ENCODE data around the gene ATP2B2.

ATP2B2 gene

GRCh38 chr3:10334459-10334858, 170.9 kb downstream of the ATP2B2 start:
- CTCF ChIA-PET = interaction anchor here (0.6 to 1.1 kb wide), 2 partner anchors 12 to 408 kb away, joined by 3 read pairs; no protein-coding TSS in a partner anchor
- H3K27ac ChIP-seq (ENCODE audit: extremely low read depth, low read depth, low read length) = no peak overlapping the region
- H3K36me3 ChIP-seq (ENCODE audit: control insufficient read depth in 2 of 2, insufficient read depth in 1 of 2, low read length in 2 of 2) = no peaks in the 10 kb centered on the region
- no peak overlapping the region for H3K4me3 ChIP-seq (ENCODE audit: low read depth, low read length)
- POLR2A ChIA-PET = no interaction called here
- no peaks in the 10 kb centered on the region for H3K9me3 ChIP-seq (ENCODE audit: control insufficient read depth, insufficient read depth, low read depth, low read length)
- no peaks in the 10 kb centered on the region for H3K4me1 ChIP-seq (ENCODE audit: control insufficient read depth, insufficient read depth, low read length)
- TF ChIP-seq ZIC2 (tag by site-specific recombination; IDR thresholded peaks at IDR 0.05) = peak; percentile 58
- no peak for TF ChIP-seq ZNF544 (tag by site-specific recombination; IDR thresholded peaks at IDR 0.05)
- TF ChIP-seq GLIS1 (tag by site-specific recombination; IDR thresholded peaks at IDR 0.05) = peak; percentile 42

- Histone ChIP-seq H3K4me1 (ENCODE audit: control insufficient read depth, insufficient read depth, low read length) (no peaks in the 10 kb centered on the region), H3K27ac (ENCODE audit: extremely low read depth, low read depth, low read length) (no peak overlapping the region), H3K9me3 (ENCODE audit: control insufficient read depth, insufficient read depth, low read depth, low read length) (no peaks in the 10 kb centered on the region), H3K36me3 (ENCODE audit: control insufficient read depth in 2 of 2, insufficient read depth in 1 of 2, low read length in 2 of 2) (no peaks in the 10 kb centered on the region), H3K4me3 (ENCODE audit: low read depth, low read length) (no peak overlapping the region)
- POLR2A ChIA-PET = no interaction called here
- no peak for TF ChIP-seq ZNF354C (tag by site-specific recombination; IDR thresholded peaks at IDR 0.05; ENCODE audit: borderline replicate concordance, low read depth)
- TF ChIP-seq ZNF792 (tag by site-specific recombination; IDR thresholded peaks at IDR 0.05) = no peak
- no peak for TF ChIP-seq YY2 (tag by site-specific recombination; IDR thresholded peaks at IDR 0.05)
- TF ChIP-seq ZBTB21 (tag by site-specific recombination; IDR thresholded peaks at IDR 0.05) = no peak
- TF ChIP-seq ZNF560 (tag by site-specific recombination; IDR thresholded peaks at IDR 0.05; ENCODE audit: borderline replicate concordance) = no peak
- TF ChIP-seq INSM2 (tag by site-specific recombination; IDR thresholded peaks at IDR 0.05) = no peak
- no peak for TF ChIP-seq PRDM1 (tag by site-specific recombination; IDR thresholded peaks at IDR 0.05)
- TF ChIP-seq ZNF335 (tag by site-specific recombination; conservative IDR thresholded peaks at IDR 0.05) = no peak
- TF ChIP-seq ZXDB (tag by site-specific recombination; IDR thresholded peaks at IDR 0.05) = no peak
- no peak for TF ChIP-seq ZNF23 (tag by site-specific recombination; IDR thresholded peaks at IDR 0.05; ENCODE audit: borderline replicate concordance)
- TF ChIP-seq ZNF571 (tag by site-specific recombination; IDR thresholded peaks at IDR 0.05) = no peak
- no peak for TF ChIP-seq ZNF239 (tag by site-specific recombination; IDR thresholded peaks at IDR 0.05)
- TF ChIP-seq ZFP3 (tag by site-specific recombination; IDR thresholded peaks at IDR 0.05; ENCODE audit: low read depth) = no peak
- no peak for TF ChIP-seq ZNF26 (tag by site-specific recombination; IDR thresholded peaks at IDR 0.05)
- TF ChIP-seq TSHZ1 (tag by site-specific recombination; IDR thresholded peaks at IDR 0.05; ENCODE audit: borderline replicate concordance) = no peak
- TF ChIP-seq ZNF311 (tag by site-specific recombination; IDR thresholded peaks at IDR 0.05; ENCODE audit: borderline replicate concordance) = no peak
- no peak for TF ChIP-seq ZNF600 (tag by site-specific recombination; IDR thresholded peaks at IDR 0.05)
- no peak for TF ChIP-seq PRDM6 (tag by site-specific recombination; IDR thresholded peaks at IDR 0.05)
- CTCF ChIA-PET = interaction anchor here (0.6 to 1.1 kb wide), 3 partner anchors 13 to 408 kb away, joined by 3 read pairs; no protein-coding TSS in a partner anchor
Observed at GRCh38 chr3:10334042-10334441, 171.3 kb downstream of the ATP2B2 start.
